Muscle layer of duodenum (tissue), 2 donors: ENCODE measurements around the gene IKBKE.

Experiments
- H3K27ac ChIP-seq: one replicate; pipeline ENCODE4 v1.7.0; 2013; ENCODE audit warnings: mild to moderate bottlenecking, low read length
- H3K27me3 ChIP-seq: one replicate; pipeline ENCODE4 v1.7.0; 2013; ENCODE audit warnings: low read depth, mild to moderate bottlenecking, control low read depth, low read length
- H3K36me3 ChIP-seq, 2 donors: one replicate each; pipeline ENCODE4 v1.7.0; 2013; ENCODE audit warnings: low read length in 2 of 2, control low read depth in 1 of 2, mild to moderate bottlenecking in 1 of 2; ENCODE audit not compliant: insufficient read depth in 2 of 2, control insufficient read depth in 1 of 2
- H3K4me1 ChIP-seq, 2 donors: one replicate each; pipeline ENCODE4 v1.7.0; 2013; ENCODE audit warnings: low read length in 2 of 2, mild to moderate bottlenecking in 2 of 2, control low read depth in 1 of 2, moderate library complexity in 1 of 2; ENCODE audit not compliant: insufficient read depth in 2 of 2, control insufficient read depth in 1 of 2
- H3K4me3 ChIP-seq, 2 donors: one replicate each; pipeline ENCODE4 v1.7.0; 2013; ENCODE audit warnings: low read length in 2 of 2, low read depth in 1 of 2, mild to moderate bottlenecking in 1 of 2
- H3K9me3 ChIP-seq, 2 donors: one replicate each; pipeline ENCODE4 v1.7.0; 2013; ENCODE audit warnings: low read length in 2 of 2, control low read depth in 1 of 2, mild to moderate bottlenecking in 1 of 2; ENCODE audit not compliant: control insufficient read depth in 1 of 2
- donor health status: healthy.

Gene IKBKE

GRCh38 chr1:206469933-206470691 lies at the start of gene IKBKE:
IKBKE (plus strand) TSS chr1:206470476; CDS start chr1:206473228, 2,752 bp downstream.
- H3K4me3 ChIP-seq = peak within 1 kb of the TSS; percentile 85 to 88
- H3K36me3 ChIP-seq = no peaks in the 10 kb centered on the region
- no peaks in the 10 kb centered on the region for H3K27me3 ChIP-seq
- H3K9me3 ChIP-seq = no peaks in the 10 kb centered on the region
- H3K4me1 ChIP-seq = peaks cover 8 to 20% of the 10 kb centered on the region in 2 donors
- H3K27ac ChIP-seq = peak within 1 kb of the TSS; percentile 45

- no peak overlapping the region for H3K27ac ChIP-seq
- no peak overlapping the region for H3K4me3 ChIP-seq
- peaks cover 0 to 1% of the 10 kb centered on the region in 2 donors for H3K4me1 ChIP-seq
- no peaks in the 10 kb centered on the region for H3K27me3 ChIP-seq
- no peaks in the 10 kb centered on the region for H3K9me3 ChIP-seq
- peaks cover 4 to 22% of the 10 kb centered on the region in 2 donors for H3K36me3 ChIP-seq
Observed at GRCh38 chr1:206421616-206422340, 48.5 kb upstream of the IKBKE start.

GRCh38 chr1:206422525-206422924 lies 47.8 kb upstream of the IKBKE start:
- no peaks in the 10 kb centered on the region for H3K9me3 ChIP-seq
- no peaks in the 10 kb centered on the region for H3K27me3 ChIP-seq
- peaks cover 6 to 22% of the 10 kb centered on the region in 2 donors for H3K36me3 ChIP-seq
- H3K4me1 ChIP-seq = no peaks in the 10 kb centered on the region
- H3K27ac ChIP-seq = no peak overlapping the region
- no peak overlapping the region for H3K4me3 ChIP-seq

- H3K27me3 ChIP-seq = no peaks in the 10 kb centered on the region
- H3K27ac ChIP-seq = no peak overlapping the region
- H3K9me3 ChIP-seq = no peaks in the 10 kb centered on the region
- peaks cover 11 to 22% of the 10 kb centered on the region in 2 donors for H3K36me3 ChIP-seq
- peaks cover 0 to 10% of the 10 kb centered on the region in 2 donors for H3K4me1 ChIP-seq
- H3K4me3 ChIP-seq = no peak overlapping the region
Observed at GRCh38 chr1:206427291-206427690, 43.0 kb upstream of the IKBKE start.

GRCh38 chr1:206429421-206429820 lies 40.9 kb upstream of the IKBKE start:
- peaks cover 9 to 11% of the 10 kb centered on the region in 2 donors for H3K36me3 ChIP-seq
- H3K9me3 ChIP-seq = no peaks in the 10 kb centered on the region
- no peak overlapping the region for H3K27ac ChIP-seq
- no peak overlapping the region for H3K4me3 ChIP-seq
- H3K4me1 ChIP-seq = peaks cover 0 to 10% of the 10 kb centered on the region in 2 donors
- H3K27me3 ChIP-seq = no peaks in the 10 kb centered on the region

- no peaks in the 10 kb centered on the region for H3K27me3 ChIP-seq
- H3K4me3 ChIP-seq = no peak overlapping the region
- peaks cover 0 to 10% of the 10 kb centered on the region in 2 donors for H3K4me1 ChIP-seq
- H3K36me3 ChIP-seq = peaks cover 9 to 11% of the 10 kb centered on the region in 2 donors
- H3K9me3 ChIP-seq = no peaks in the 10 kb centered on the region
- peak overlapping the region; percentile 32 for H3K27ac ChIP-seq
Observed at GRCh38 chr1:206430031-206430983, 40.0 kb upstream of the IKBKE start.

- Histone ChIP-seq H3K27ac (no peak overlapping the region), H3K4me3 (no peak overlapping the region), H3K4me1 (peaks cover 0 to 7% of the 10 kb centered on the region in 2 donors), H3K9me3 (no peaks in the 10 kb centered on the region), H3K36me3 (peaks cover 16 to 38% of the 10 kb centered on the region in 2 donors), H3K27me3 (no peaks in the 10 kb centered on the region)
Observed at GRCh38 chr1:206435445-206435844, 34.8 kb upstream of the IKBKE start.

- peaks cover 20 to 58% of the 10 kb centered on the region in 2 donors for H3K36me3 ChIP-seq
Observed at GRCh38 chr1:206438554-206438953, 31.7 kb upstream of the IKBKE start.

GRCh38 chr1:206439205-206439604 lies 31.1 kb upstream of the IKBKE start:
- no peaks in the 10 kb centered on the region for H3K4me1 ChIP-seq
- no peak overlapping the region for H3K27ac ChIP-seq
- peaks cover 22 to 58% of the 10 kb centered on the region in 2 donors for H3K36me3 ChIP-seq
- no peaks in the 10 kb centered on the region for H3K27me3 ChIP-seq
- H3K9me3 ChIP-seq = no peaks in the 10 kb centered on the region
- H3K4me3 ChIP-seq = no peak overlapping the region

More at GRCh38 chr1:206438554-206438953, 31.7 kb upstream of the IKBKE start:
- Histone ChIP-seq H3K4me1 (no peaks in the 10 kb centered on the region), H3K27me3 (no peaks in the 10 kb centered on the region), H3K27ac (no peak overlapping the region), H3K9me3 (no peaks in the 10 kb centered on the region), H3K4me3 (no peak overlapping the region)

DNA sequence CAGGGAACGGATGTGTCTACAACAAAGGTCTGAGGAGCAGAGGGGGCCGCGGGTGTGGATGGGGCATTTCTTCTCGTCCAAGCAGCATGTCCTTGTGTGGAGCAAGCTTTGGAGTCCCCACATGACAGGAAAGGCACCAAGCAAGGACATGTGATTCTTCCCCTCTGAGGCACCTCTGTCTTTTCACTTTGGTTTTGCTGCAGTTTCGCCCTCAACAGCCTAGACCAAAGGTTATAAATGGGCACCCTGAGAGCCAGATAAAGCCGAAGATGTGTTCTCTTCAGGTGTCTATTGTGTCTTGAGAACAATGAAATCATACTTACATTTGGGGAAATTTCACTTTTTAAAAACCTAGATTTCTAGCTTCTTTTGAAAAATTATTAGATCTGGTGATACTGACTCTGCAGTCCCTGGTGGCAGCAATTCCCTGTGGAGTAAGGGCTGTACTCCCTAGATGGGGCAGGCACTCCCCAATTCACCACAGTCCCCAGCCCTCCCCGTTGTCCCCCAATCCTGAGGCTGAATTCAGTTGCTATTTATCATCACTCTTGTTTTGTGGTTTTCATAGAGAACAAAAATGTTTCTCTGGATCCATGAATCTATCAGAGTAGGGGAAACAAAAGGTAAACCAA lies 28.8 kb upstream of the IKBKE start:
- Histone ChIP-seq H3K36me3 (peaks cover 31 to 65% of the 10 kb centered on the region in 2 donors), H3K27me3 (no peaks in the 10 kb centered on the region)

More for the DNA sequence above, 28.8 kb upstream of the IKBKE start:
- Histone ChIP-seq H3K9me3 (no peaks in the 10 kb centered on the region), H3K4me3 (no peak overlapping the region), H3K27ac (no peak overlapping the region), H3K4me1 (peaks cover 6 to 12% of the 10 kb centered on the region in 2 donors)
